Effector memory CD8-positive, alpha-beta T cell (primary cell): ENCODE data around the gene UBAC2.

ENCODE experiments used
- ATAC-seq: fragments of 150-1000 bp; cut with Tn5 transposase; replicated peaks from 2 replicates; pipeline ENCODE4 v1.10.0; 2021; ENCODE audit warnings: mild to moderate bottlenecking, moderate library complexity
- DNase-seq, 3 experiments: peaks; one replicate each; pipeline ENCODE4 v3.0.0; 2021
- H3K27ac Mint-ChIP-seq, 2 donors: one replicate each; pipeline ENCODE4 v1.8.0; 2022; ENCODE audit warnings: mild to moderate bottlenecking in 2 of 2, mixed read lengths in 2 of 2, moderate library complexity in 2 of 2
- H3K27me3 Mint-ChIP-seq, 2 donors: one replicate each; pipeline ENCODE4 v1.8.0; 2022; ENCODE audit warnings: mixed read lengths in 2 of 2
- H3K36me3 Mint-ChIP-seq: one replicate; pipeline ENCODE4 v1.8.0; 2022; ENCODE audit warnings: mild to moderate bottlenecking, moderate library complexity, mixed read lengths; ENCODE audit not compliant: insufficient read depth
- H3K4me1 Mint-ChIP-seq, 2 donors: one replicate each; pipeline ENCODE4 v1.8.0; 2022; ENCODE audit warnings: low read depth in 2 of 2, mixed read lengths in 2 of 2
- H3K4me3 Mint-ChIP-seq, 2 donors: one replicate each; pipeline ENCODE4 v1.8.0; 2022; ENCODE audit warnings: mild to moderate bottlenecking in 2 of 2, mixed read lengths in 2 of 2, moderate library complexity in 2 of 2
- H3K9me3 Mint-ChIP-seq, 2 donors: one replicate each; pipeline ENCODE4 v1.8.0; 2022; ENCODE audit warnings: mixed read lengths in 2 of 2

UBAC2 gene

GRCh38 chr13:99278200-99278599 is 77.5 kb downstream of the UBAC2 start:
- peaks cover 37% of the 10 kb centered on the region for H3K36me3 Mint-ChIP-seq
- H3K4me1 Mint-ChIP-seq: peaks cover 77 to 94% of the 10 kb centered on the region in 2 donors
- peak overlapping the region; percentile 65 to 99 for H3K27ac Mint-ChIP-seq
- peak; percentile 14 for ATAC-seq
- peak overlapping the region; percentile 23 to 38 for H3K4me3 Mint-ChIP-seq
- no peaks in the 10 kb centered on the region for H3K9me3 Mint-ChIP-seq
- no peaks in the 10 kb centered on the region for H3K27me3 Mint-ChIP-seq
- no peak for DNase-seq

GRCh38 chr13:99278843-99279242 is 78.2 kb downstream of the UBAC2 start:
- peaks cover 35% of the 10 kb centered on the region for H3K36me3 Mint-ChIP-seq
- ATAC-seq (no peak), DNase-seq (no peak)
- H3K27ac Mint-ChIP-seq: peak overlapping the region; percentile 44 to 99
- H3K4me3 Mint-ChIP-seq: peak overlapping the region; percentile 23 to 48
- peaks cover 73 to 93% of the 10 kb centered on the region in 2 donors for H3K4me1 Mint-ChIP-seq
- no peaks in the 10 kb centered on the region for H3K9me3 Mint-ChIP-seq
- no peaks in the 10 kb centered on the region for H3K27me3 Mint-ChIP-seq

DNA sequence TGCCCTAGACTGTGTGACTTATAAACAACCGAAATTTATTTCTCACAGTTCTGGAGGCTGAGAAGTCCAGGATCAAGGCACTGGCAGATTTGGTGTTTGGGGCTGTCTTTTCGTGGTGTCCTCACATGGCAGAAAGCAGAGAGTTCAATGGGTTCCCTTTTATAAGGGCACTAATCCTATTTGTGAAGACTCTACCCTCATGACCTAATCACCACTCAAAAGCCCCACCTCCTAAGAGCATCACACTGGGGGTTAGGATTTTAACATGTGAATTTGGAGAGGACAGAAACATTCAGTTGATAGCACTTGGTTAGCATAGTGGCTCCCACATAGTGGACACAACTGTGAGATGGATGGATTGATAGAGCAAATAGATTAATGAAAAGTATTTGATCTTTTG is 79.0 kb downstream of the UBAC2 start:
- Mint-ChIP-seq H3K4me3 (no peak overlapping the region), H3K27ac (peak overlapping the region; percentile 94 to 99), H3K9me3 (no peaks in the 10 kb centered on the region), H3K36me3 (peaks cover 35% of the 10 kb centered on the region), H3K27me3 (no peaks in the 10 kb centered on the region), H3K4me1 (peaks cover 68 to 91% of the 10 kb centered on the region in 2 donors)
- DNase-seq (no peak), ATAC-seq (no peak)

- Mint-ChIP-seq H3K36me3 (peaks cover 31% of the 10 kb centered on the region), H3K27me3 (no peaks in the 10 kb centered on the region), H3K4me1 (peaks cover 63 to 91% of the 10 kb centered on the region in 2 donors), H3K4me3 (peak overlapping the region in 1 of 2 donors; percentile 29), H3K27ac (peak overlapping the region; percentile 94 to 99), H3K9me3 (no peaks in the 10 kb centered on the region)
- no peak for ATAC-seq
- DNase-seq: no peak
Observed at GRCh38 chr13:99280166-99280565, 79.5 kb downstream of the UBAC2 start.

DNA sequence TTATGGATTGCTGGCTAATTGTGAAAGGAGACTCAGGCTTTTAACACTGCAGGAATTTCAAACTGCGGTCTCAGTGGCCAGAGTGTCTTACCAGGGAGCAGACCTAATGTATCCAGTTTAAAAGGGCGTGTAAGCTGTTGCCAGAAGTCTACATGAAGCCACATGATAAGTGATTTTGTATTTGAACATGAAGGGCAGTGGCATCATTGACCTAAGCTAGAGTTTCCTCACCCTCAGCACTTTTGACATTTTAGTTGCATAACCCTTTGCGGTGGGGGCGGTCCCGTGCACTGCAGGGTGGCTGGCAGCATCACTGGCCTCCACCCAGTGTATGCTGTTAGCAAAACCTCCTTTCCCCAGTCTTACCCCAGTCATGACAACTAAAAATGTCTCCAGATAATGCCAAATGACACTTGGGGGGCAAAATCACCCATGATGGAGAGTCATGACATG is 81.2 kb downstream of the UBAC2 start:
- Mint-ChIP-seq H3K4me1 (peaks cover 58 to 91% of the 10 kb centered on the region in 2 donors), H3K36me3 (peaks cover 25% of the 10 kb centered on the region), H3K27me3 (no peaks in the 10 kb centered on the region), H3K27ac (peak overlapping the region; percentile 94 to 99), H3K4me3 (peak overlapping the region; percentile 59 to 78), H3K9me3 (no peaks in the 10 kb centered on the region)
- peak; percentile 74 for ATAC-seq
- peak; percentile 54 to 59 (median 57) for DNase-seq

DNA sequence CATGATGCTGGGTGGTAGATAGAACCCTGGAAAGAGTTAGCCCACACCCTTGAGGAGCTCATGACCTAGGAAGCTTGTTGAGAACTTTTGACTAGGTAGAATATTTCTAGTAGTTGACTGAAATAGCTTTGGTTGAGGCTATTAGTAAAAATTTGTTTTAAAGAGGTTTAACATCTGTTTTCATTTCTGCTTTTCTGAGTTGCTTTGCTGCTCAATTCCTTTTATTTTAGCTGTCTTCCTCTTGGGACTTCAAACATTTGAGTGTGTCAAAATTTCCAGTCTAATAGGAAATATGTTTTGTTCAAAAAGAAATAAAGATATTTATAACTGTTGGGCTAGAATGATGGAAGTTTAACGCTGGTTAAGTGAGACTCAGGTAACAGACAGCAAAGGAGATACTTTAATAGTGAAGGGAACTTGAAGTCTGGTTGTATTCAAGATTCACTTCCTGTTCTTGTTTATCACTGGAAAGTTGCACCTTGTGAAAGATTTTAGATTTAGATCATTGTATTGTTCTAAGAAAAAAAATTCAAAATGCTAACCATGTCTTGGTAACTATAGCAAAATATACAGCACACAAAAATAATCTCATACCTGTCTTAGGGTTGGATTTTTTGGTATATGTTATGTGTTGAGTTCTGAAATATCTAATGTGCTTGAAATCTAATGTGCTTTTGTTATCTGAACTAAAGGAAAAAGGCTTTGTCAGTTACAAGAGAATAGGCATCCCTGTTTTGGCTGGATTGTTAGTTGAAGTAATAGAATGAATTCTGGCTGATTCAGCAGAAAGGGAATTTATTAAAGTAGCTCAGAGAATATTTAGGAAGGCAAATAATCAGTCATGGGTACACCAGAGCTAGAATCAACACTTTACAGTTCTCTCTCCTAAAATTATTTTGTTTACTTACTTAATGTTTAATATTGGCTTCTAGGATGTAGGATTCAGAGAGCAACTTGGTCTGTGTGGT is 81.9 kb downstream of the UBAC2 start:
- H3K9me3 Mint-ChIP-seq: no peaks in the 10 kb centered on the region
- H3K36me3 Mint-ChIP-seq: peaks cover 32% of the 10 kb centered on the region
- peak; percentile 64 for ATAC-seq
- no peaks in the 10 kb centered on the region for H3K27me3 Mint-ChIP-seq
- peaks cover 60 to 90% of the 10 kb centered on the region in 2 donors for H3K4me1 Mint-ChIP-seq
- H3K4me3 Mint-ChIP-seq: peak overlapping the region; percentile 59 to 78
- peak overlapping the region; percentile 94 to 99 for H3K27ac Mint-ChIP-seq
- DNase-seq: no peak

DNA sequence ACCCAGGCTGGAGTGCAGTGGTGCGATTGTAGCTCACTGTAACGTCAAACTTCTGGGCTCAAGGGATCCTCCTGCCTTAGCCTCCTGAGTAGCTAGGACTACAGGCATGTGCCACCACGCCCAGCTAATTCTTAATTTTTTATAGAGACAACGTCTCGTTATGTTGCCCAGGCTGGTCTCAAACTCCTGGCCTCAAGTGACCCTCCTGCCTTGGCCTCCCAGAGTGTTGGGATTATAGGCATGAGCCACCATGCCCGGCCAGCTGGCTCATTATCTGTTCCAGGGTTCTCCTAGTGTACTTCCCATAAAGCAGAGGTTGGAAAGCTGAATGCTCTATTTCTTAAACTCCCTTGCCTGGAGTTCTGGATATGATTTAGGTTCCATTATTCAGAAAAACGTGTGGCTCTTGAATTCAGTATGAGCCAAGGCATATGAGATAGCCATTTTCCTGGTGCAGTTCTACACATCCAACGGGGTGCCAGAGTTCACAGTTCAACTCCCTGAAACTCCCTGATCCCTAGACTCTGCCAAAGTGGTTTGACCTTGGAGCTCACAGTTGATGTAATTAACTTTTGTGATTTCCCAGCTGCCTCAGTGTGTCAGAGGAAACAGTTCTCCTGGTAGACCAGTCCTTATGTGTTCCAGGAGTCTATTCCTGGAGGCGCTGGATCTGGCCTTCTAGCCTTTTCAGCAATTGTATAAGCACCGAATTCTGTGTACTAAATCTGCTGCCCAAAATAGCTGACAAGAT is 85.0 kb downstream of the UBAC2 start:
- H3K4me1 Mint-ChIP-seq: peaks cover 59 to 89% of the 10 kb centered on the region in 2 donors
- H3K4me3 Mint-ChIP-seq: peak overlapping the region; percentile 37
- DNase-seq: no peak
- H3K27me3 Mint-ChIP-seq: no peaks in the 10 kb centered on the region
- H3K27ac Mint-ChIP-seq: peak overlapping the region; percentile 81 to 84
- ATAC-seq: no peak
- no peaks in the 10 kb centered on the region for H3K9me3 Mint-ChIP-seq
- H3K36me3 Mint-ChIP-seq: peaks cover 39% of the 10 kb centered on the region

DNA sequence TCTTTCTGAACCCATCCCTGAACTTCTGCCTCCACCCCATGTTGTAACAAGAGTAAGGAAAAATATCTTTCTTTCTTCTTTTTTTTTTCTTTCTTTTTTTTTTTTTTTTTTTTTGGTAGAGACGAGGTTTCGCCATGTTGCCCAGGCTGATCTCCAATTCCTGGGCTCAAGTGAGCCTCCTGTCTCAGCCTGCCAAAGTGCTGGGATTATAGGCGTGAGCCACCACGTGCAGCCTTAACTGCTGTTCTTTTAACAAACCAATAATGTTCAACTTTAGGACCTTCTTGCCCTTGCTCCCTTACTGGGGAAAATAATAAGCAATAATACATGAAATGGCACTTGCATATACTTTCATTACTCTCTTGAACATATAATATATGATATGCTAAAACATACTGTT is 86.9 kb downstream of the UBAC2 start:
- DNase-seq (no peak), ATAC-seq (no peak)
- Mint-ChIP-seq H3K27ac (peak overlapping the region; percentile 88 to 93), H3K4me1 (peaks cover 52 to 87% of the 10 kb centered on the region in 2 donors), H3K9me3 (no peaks in the 10 kb centered on the region), H3K4me3 (peak overlapping the region; percentile 25 to 41), H3K36me3 (peaks cover 34% of the 10 kb centered on the region), H3K27me3 (no peaks in the 10 kb centered on the region)

GRCh38 chr13:99288089-99288488 is 87.4 kb downstream of the UBAC2 start:
- Mint-ChIP-seq H3K36me3 (peaks cover 34% of the 10 kb centered on the region), H3K9me3 (no peaks in the 10 kb centered on the region), H3K27me3 (no peaks in the 10 kb centered on the region), H3K4me3 (peak overlapping the region; percentile 41 to 53), H3K4me1 (peaks cover 52 to 87% of the 10 kb centered on the region in 2 donors), H3K27ac (peak overlapping the region; percentile 88 to 93)
- DNase-seq: no peak
- ATAC-seq: no peak

DNA sequence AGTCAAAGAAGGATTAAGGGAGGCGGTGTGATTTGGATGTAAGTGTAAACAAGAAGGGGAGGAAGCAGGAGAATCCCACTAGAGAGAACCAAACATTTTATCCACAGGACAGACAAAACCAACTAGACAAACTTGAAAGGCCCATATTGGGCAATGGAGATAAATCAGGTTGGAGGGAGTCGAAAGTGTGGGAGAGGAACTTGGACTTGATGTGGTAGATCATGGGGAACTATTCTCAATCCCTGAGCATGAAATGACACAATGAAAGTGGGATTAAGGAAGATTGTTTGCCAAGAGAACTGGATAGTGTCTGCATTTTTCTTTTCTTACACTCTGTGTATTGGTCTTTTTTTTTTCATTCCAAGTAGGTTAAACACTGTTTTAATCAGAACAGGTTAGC is 88.6 kb downstream of the UBAC2 start:
- DNase-seq (no peak), ATAC-seq (no peak)
- Mint-ChIP-seq H3K9me3 (no peaks in the 10 kb centered on the region), H3K4me1 (peaks cover 53 to 87% of the 10 kb centered on the region in 2 donors), H3K27me3 (no peaks in the 10 kb centered on the region), H3K4me3 (peak overlapping the region; percentile 35 to 53), H3K27ac (peak overlapping the region; percentile 88 to 93), H3K36me3 (peaks cover 41% of the 10 kb centered on the region)

DNA sequence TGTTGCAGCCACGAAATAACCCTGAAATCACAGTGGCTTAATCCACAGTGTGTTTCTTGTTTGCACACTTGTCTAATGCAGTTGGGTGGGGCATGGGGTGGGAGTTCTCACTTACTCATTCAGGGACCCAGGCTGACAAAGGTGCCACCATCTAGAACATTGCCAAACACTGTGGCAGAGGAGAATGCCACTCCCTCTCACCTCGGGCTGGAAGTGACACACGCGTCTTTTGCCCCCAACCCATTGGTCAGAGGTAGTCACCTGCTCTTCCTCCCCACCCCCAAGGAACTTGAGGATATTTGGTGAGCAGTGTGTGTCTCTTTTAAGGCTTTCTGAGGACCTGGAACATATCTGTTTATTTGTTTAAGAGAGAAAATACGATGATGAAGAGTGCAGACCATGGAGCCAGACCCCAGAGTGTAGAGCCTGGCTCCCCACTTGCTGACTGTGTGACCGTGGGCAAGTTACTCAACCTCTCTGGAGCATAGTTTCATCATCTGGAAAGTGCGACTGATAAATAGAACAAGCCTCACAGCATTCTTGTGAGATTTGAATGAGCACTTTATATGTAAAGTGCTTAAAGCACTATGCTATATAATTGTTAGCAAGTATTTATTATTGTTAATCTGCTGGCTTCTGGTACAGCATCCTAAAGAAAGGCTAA is 89.2 kb downstream of the UBAC2 start:
- H3K27ac Mint-ChIP-seq: peak overlapping the region; percentile 88 to 93
- ATAC-seq (peak; percentile 96), DNase-seq (peak; percentile 56 to 65 (median 57))
- peak overlapping the region; percentile 51 to 70 for H3K4me3 Mint-ChIP-seq
- H3K9me3 Mint-ChIP-seq: no peaks in the 10 kb centered on the region
- peaks cover 55 to 83% of the 10 kb centered on the region in 2 donors for H3K4me1 Mint-ChIP-seq
- no peaks in the 10 kb centered on the region for H3K27me3 Mint-ChIP-seq
- H3K36me3 Mint-ChIP-seq: peaks cover 47% of the 10 kb centered on the region

GRCh38 chr13:99290894-99291293 is 90.2 kb downstream of the UBAC2 start:
- peaks cover 57% of the 10 kb centered on the region for H3K36me3 Mint-ChIP-seq
- ATAC-seq (peak; percentile 16), DNase-seq (no peak)
- peak overlapping the region; percentile 88 to 93 for H3K27ac Mint-ChIP-seq
- H3K4me1 Mint-ChIP-seq: peaks cover 62 to 83% of the 10 kb centered on the region in 2 donors
- peak overlapping the region; percentile 51 to 70 for H3K4me3 Mint-ChIP-seq
- no peaks in the 10 kb centered on the region for H3K27me3 Mint-ChIP-seq
- H3K9me3 Mint-ChIP-seq: no peaks in the 10 kb centered on the region

DNA sequence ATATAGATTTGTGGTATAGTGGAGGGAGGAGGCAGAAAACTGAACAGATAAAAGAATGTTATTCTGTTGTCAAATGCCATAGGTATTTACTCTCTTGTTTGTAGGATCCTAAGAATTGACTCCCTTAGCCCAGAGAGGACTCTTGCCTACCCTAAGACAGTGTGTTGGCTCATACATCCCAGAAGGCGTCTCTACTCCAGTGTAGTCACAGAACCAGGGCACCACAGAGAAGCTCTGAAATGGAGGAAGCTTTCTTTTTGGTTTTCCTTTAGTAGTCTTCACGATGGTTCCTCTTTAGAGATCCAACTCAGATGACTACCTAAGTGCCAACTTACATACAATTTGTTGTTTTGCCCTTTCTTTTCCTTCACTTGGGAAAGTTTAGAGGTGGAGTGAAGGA is 92.5 kb downstream of the UBAC2 start:
- peaks cover 67% of the 10 kb centered on the region for H3K36me3 Mint-ChIP-seq
- H3K27ac Mint-ChIP-seq: peak overlapping the region; percentile 88 to 89
- no peaks in the 10 kb centered on the region for H3K27me3 Mint-ChIP-seq
- ATAC-seq: no peak
- peaks cover 62 to 82% of the 10 kb centered on the region in 2 donors for H3K4me1 Mint-ChIP-seq
- H3K4me3 Mint-ChIP-seq: peak overlapping the region in 1 of 2 donors; percentile 22
- no peak for DNase-seq
- H3K9me3 Mint-ChIP-seq: no peaks in the 10 kb centered on the region
